K562 (cell line): ENCODE measurements around the gene AKAP13.

Experiments
- CTCF ChIP-seq, 3 experiments: IDR thresholded peaks in 2 of 3; conservative IDR thresholded peaks in 1 of 3; 2 replicates each; pipeline ENCODE4 v1.5.1; 2011 to 2012; ENCODE audit warnings: low read length in 3 of 3, mild to moderate bottlenecking in 3 of 3, control low read depth in 2 of 3, improper control_type of control experiment in 1 of 3, inconsistent platforms in 1 of 3, low read depth in 1 of 3, mixed read lengths in 1 of 3, moderate library complexity in 1 of 3; ENCODE audit not compliant: insufficient read depth in 2 of 3
- DACH1 ChIP-seq: fragments of 450-650 bp; IDR thresholded peaks from 2 replicates; pipeline ENCODE4 v1.6.1; 2018; ENCODE audit not compliant: partially characterized antibody
- HDAC6 ChIP-seq: IDR thresholded peaks from 2 replicates; pipeline ENCODE4 v1.6.1; 2012; ENCODE audit warnings: low read depth, mild to moderate bottlenecking, control low read depth, inconsistent platforms, low read length, moderate library complexity
- JUND ChIP-seq, 2 experiments: IDR thresholded peaks; 2 replicates in 1 of 2; 3 replicates in 1 of 2; pipeline ENCODE4 v1.6.1; 2011; ENCODE audit warnings: borderline replicate concordance in 2 of 2, low read depth in 2 of 2, low read length in 2 of 2, improper control_type of control experiment in 1 of 2, missing biosample characterization in 1 of 2, missing genetic modification characterization in 1 of 2, missing genetic modification reagents in 1 of 2
- POLR2A ChIP-seq: fragments of 450-650 bp; conservative IDR thresholded peaks from 2 replicates; pipeline ENCODE4 v1.6.1; 2016
- RAD21 ChIP-seq, 2 experiments: fragments of 250-450 bp in 1 of 2; fragments of 450-650 bp in 1 of 2; sonication (Bioruptor Pico) in 1 of 2; formaldehyde crosslinking in 1 of 2; IDR thresholded peaks in 1 of 2; conservative IDR thresholded peaks in 1 of 2; 2 replicates each; pipeline versions ENCODE4 v1.4.0 to v1.8.0; 2020 to 2022; ENCODE audit warnings: mild to moderate bottlenecking in 2 of 2, moderate library complexity in 1 of 2
- SMARCA5 ChIP-seq: fragments of 450-650 bp; IDR thresholded peaks from 2 replicates; pipeline ENCODE4 v1.6.1; 2016
- SP1 ChIP-seq: sonication (generic); formaldehyde crosslinking; IDR thresholded peaks from 2 replicates; pipeline ENCODE4 v1.8.1; 2022; ENCODE audit warnings: mild to moderate bottlenecking, missing genetic modification reagents
- TEAD2 ChIP-seq: fragments of 450-650 bp; IDR thresholded peaks from 2 replicates; pipeline ENCODE4 v1.6.1; 2016; ENCODE audit warnings: missing genetic modification characterization, control low read depth, missing compliant biosample characterization
- XRCC4 ChIP-seq: IDR thresholded peaks from one replicate; pipeline ENCODE4 v1.6.1; 2011; ENCODE audit not compliant: insufficient read depth, insufficient read length; ENCODE audit errors: extremely low read depth
- ZBTB7A ChIP-seq: IDR thresholded peaks from 2 replicates; pipeline ENCODE4 v1.6.1; 2011; ENCODE audit warnings: low read depth, mild to moderate bottlenecking, low read length, moderate library complexity, borderline replicate concordance; ENCODE audit not compliant: control insufficient read depth
- ZFP36 ChIP-seq: fragments of 150-350 bp; IDR thresholded peaks from 2 replicates; pipeline ENCODE4 v1.6.1; 2018; ENCODE audit warnings: low read length, low read depth; ENCODE audit not compliant: partially characterized antibody
- ZNF431 ChIP-seq: sonication (generic); formaldehyde crosslinking; IDR thresholded peaks from 2 replicates; pipeline ENCODE4 v1.8.0; 2022; ENCODE audit warnings: mild to moderate bottlenecking, missing genetic modification reagents

- no peak for TF ChIP-seq ZBTB7A
- no peak for TF ChIP-seq CTCF (IDR thresholded peaks at IDR 0.05 in 2 of 3, conservative IDR thresholded peaks at IDR 0.05 in 1 of 3; ENCODE audit: insufficient read depth in 2 of 3, low read depth in 1 of 3, low read length in 3 of 3)
- no peak for TF ChIP-seq HDAC6
- no peak for TF ChIP-seq DACH1
- TF ChIP-seq SP1 (CRISPR knock-in tag): no peak
- TF ChIP-seq XRCC4: no peak
- no peak for TF ChIP-seq ZFP36
- TF ChIP-seq ZNF431 (CRISPR knock-in tag): no peak
- TF ChIP-seq SMARCA5: no peak
- TF ChIP-seq POLR2A: no peak
- no peak for TF ChIP-seq RAD21 (CRISPR knock-in tag; conservative IDR thresholded peaks at IDR 0.05 in 1 of 2, IDR thresholded peaks at IDR 0.05 in 1 of 2)
- TF ChIP-seq TEAD2 (tag): no peak
- no peak for TF ChIP-seq JUND (IDR thresholded peaks at IDR 0.05; ENCODE audit: borderline replicate concordance, low read depth, low read length)
- TF ChIP-seq JUND (tag; IDR thresholded peaks at IDR 0.05; ENCODE audit: borderline replicate concordance, low read depth, low read length): no peak
Measured at GRCh38 chr15:85763673-85764633, 383.6 kb downstream of the AKAP13 start.
